ENCODE data around the gene FASTKD2. TPM values are rescaled to one million over a fixed set of nuclear protein-coding genes. Genes with fewer than 3 reads are reported as not detected.

The FASTKD2 gene
- 32.1 and 33.6 TPM in 2 replicates for total RNA-seq (ENCODE audit: low replicate concordance)
- long read RNA-seq, transcript FASTKD2-201 (12 exons, 3,188 nt): major isoform, 225 of 473 reads
- long read RNA-seq, transcript FASTKD2-202 (12 exons, 2,586 nt): minor isoform, 183 of 473 reads
- long read RNA-seq, transcript FASTKD2-203 (12 exons, 2,344 nt): minor isoform, 11 of 473 reads
- long read RNA-seq, partial matches to known transcripts: 16 of 473 reads
- long read RNA-seq, other reads (novel, unspliced or antisense): 38 of 473 reads

DNA sequence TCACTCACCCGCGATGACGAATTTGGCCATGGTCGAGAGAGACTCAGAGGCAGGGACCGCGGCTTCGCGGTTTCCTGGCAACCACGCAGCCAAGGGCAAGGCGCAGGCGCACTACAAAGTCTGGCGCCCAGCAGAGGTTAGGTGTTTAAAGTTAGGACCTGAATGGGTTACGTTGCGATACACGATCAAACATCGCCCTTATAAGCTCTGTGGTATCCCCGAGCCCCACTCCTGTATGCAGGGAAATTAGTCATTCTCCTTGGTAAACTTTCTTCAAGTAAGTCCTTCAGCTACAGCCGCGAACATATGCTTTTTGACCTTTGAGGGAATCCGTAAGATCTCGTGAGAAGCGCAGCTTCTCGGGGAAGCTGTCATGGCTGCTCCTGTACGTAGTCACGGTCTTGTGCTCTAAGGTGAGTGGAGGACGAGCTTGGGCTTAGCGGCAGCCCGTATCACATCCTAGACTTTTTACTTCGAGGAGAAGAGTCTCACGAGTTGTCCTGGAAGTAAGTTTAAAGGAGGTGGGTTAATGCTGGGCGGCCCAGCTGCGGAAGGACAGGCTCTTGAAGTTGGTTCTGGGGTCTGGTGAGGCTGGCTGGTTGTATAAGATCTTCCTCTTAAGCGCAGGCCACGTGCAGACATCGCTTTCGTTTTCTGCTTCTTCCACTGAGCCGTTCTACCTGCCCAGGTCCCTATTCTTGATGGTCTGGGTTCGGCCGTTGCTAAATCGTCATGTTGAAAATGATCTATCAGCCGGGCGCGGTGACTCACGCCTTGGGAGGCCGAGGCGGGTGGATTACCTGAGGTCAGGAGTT lies at the start of gene FASTKD2, which contains the start of gene MDH1B:
Gene FASTKD2, plus strand, starts transcription at position 365 of the 815 bp plus-strand sequence. CDS start 1,088 bp downstream, outside the sequence.
Gene MDH1B, minus strand, starts transcription at position 87 of the 815 bp plus-strand sequence. Its CDS starts 57 bp downstream, at position 30.
- H3K4me1 Mint-ChIP-seq (ENCODE audit: unreplicated experiment): peaks cover 22% of the 10 kb centered on the region
- H3K9me3 Mint-ChIP-seq: no peaks in the 10 kb centered on the region
- peaks cover 3% of the 10 kb centered on the region for H3K27me3 Mint-ChIP-seq
- DNase-seq (ENCODE audit: extremely low spot score, unreplicated experiment): peak; percentile 82
- peak within 1 kb of the TSS; percentile 98 for H3K4me3 Mint-ChIP-seq
- H3K27ac Mint-ChIP-seq: peak within 1 kb of the TSS; percentile 98
- TF ChIP-seq, protein P1, sequence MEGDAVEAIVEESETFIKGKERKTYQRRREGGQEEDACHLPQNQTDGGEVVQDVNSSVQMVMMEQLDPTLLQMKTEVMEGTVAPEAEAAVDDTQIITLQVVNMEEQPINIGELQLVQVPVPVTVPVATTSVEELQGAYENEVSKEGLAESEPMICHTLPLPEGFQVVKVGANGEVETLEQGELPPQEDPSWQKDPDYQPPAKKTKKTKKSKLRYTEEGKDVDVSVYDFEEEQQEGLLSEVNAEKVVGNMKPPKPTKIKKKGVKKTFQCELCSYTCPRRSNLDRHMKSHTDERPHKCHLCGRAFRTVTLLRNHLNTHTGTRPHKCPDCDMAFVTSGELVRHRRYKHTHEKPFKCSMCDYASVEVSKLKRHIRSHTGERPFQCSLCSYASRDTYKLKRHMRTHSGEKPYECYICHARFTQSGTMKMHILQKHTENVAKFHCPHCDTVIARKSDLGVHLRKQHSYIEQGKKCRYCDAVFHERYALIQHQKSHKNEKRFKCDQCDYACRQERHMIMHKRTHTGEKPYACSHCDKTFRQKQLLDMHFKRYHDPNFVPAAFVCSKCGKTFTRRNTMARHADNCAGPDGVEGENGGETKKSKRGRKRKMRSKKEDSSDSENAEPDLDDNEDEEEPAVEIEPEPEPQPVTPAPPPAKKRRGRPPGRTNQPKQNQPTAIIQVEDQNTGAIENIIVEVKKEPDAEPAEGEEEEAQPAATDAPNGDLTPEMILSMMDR (conservative IDR thresholded peaks at IDR 0.05): no peak
- H3K36me3 Mint-ChIP-seq: peaks cover 23% of the 10 kb centered on the region

DNA sequence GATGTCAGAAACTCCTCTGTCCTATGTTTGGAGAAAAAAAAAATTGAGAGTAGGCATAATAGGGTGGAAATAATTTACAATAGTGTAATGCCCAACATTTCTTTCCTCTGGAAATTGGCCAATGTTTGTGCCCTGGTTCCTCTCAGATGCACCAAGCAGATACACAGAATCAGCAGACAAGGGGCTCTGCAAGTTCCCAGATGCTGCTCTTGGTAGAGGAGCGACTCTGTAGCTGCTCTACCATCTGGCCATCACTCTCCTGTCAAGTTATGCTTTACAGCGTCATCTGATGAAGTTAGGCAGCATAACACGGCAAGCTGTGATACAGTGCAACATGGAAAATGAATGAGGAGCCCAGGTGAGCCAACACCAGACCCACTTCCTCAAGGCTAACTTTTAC lies 48.8 kb upstream of the FASTKD2 start:
- H3K9me3 Mint-ChIP-seq: no peaks in the 10 kb centered on the region
- H3K4me3 Mint-ChIP-seq: no peak overlapping the region
- no peaks in the 10 kb centered on the region for H3K4me1 Mint-ChIP-seq (ENCODE audit: unreplicated experiment)
- H3K36me3 Mint-ChIP-seq: no peaks in the 10 kb centered on the region
- H3K27me3 Mint-ChIP-seq: peaks cover 14% of the 10 kb centered on the region
- H3K27ac Mint-ChIP-seq: no peak overlapping the region
- DNase-seq (ENCODE audit: extremely low spot score, unreplicated experiment): no peak
- TF ChIP-seq, protein P1 (conservative IDR thresholded peaks at IDR 0.05): no peak

DNA sequence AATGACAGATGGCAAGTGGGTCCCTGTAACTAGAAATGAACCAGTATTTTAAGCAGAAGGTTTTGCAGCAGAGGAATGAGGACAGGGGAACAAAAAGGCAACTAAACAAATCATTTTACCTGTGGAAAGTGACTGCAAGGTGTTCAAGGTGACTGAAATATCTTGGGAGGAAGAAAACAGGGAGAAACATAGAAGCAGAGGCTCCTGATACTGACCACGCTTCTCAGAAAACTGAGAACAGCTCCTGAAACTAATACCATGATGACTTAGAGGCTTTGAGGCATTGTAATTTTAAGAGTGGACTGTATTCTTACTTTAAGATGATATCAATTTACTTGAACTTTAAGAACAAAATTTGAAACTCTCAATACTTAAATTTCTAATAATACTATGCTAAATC lies 47.1 kb upstream of the FASTKD2 start, which contains the start of gene DYTN:
Gene DYTN, minus strand, starts transcription at position 101 of the 400 bp plus-strand sequence. CDS start 117 bp downstream, outside the sequence.
- Mint-ChIP-seq H3K27me3 (peaks cover 12% of the 10 kb centered on the region), H3K4me1 (ENCODE audit: unreplicated experiment) (no peaks in the 10 kb centered on the region), H3K27ac (no peak within 1 kb of the TSS), H3K9me3 (no peaks in the 10 kb centered on the region), H3K4me3 (no peak within 1 kb of the TSS), H3K36me3 (no peaks in the 10 kb centered on the region)
- DNase-seq (ENCODE audit: extremely low spot score, unreplicated experiment): no peak
- TF ChIP-seq, protein P1 (conservative IDR thresholded peaks at IDR 0.05): no peak

DNA sequence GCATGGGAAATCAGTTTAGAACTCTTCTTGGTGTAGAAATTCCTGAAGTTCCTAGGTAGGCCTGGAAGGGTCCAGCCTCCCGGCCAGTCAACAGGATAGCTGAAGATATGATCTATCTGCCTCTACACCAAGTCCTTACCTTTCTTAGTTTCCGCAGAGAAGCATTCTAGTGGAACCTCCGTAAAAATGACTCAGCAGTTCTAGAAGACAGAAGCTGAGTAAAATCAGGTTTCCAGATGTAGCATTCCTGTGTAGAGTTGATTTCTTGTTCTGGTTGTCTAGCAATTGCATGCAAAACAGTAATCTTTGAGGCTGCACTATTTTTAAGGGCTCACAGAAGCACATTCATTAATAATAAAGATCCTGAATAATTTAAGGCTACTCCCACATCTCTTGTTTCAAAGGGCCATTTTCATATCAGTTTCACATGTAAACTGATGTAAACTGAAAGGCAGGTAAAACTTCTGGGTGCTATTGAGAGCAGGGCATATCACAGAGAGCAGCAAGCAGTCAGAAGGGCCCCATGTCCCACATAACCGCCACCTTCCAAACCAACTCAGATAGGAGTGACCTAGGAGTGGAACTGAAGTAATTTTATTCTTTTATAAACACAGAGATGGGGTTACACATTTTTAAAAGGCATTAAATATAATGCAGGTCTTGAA lies 44.0 kb upstream of the FASTKD2 start:
- Mint-ChIP-seq H3K4me3 (no peak overlapping the region), H3K27ac (no peak overlapping the region), H3K36me3 (no peaks in the 10 kb centered on the region), H3K27me3 (peaks cover 6% of the 10 kb centered on the region), H3K9me3 (no peaks in the 10 kb centered on the region), H3K4me1 (ENCODE audit: unreplicated experiment) (no peaks in the 10 kb centered on the region)
- TF ChIP-seq, protein P1 (conservative IDR thresholded peaks at IDR 0.05): no peak
- DNase-seq (ENCODE audit: extremely low spot score, unreplicated experiment): no peak

DNA sequence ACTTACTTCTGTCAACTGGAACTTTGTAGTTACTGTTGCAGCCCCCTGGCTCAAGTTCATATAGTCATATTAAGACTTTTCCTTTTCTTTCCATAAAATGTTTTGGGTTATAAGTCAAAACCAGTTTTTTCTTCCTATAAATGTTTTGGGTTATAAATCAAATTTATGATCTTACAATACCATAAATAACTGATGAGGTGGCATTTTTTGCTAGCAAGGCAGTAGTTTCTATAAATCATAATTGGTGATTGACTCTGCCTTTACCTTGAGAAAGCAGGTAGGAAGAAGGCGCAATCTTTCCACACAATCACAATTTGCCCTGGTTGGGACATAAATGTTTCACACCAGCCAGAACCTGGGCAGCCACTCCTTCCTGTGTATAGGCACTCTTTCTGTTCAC lies 42.1 kb upstream of the FASTKD2 start:
- peaks cover 12% of the 10 kb centered on the region for H3K27me3 Mint-ChIP-seq
- TF ChIP-seq, protein P1 (conservative IDR thresholded peaks at IDR 0.05): no peak
- no peaks in the 10 kb centered on the region for H3K9me3 Mint-ChIP-seq
- H3K36me3 Mint-ChIP-seq: no peaks in the 10 kb centered on the region
- no peak overlapping the region for H3K27ac Mint-ChIP-seq
- DNase-seq (ENCODE audit: extremely low spot score, unreplicated experiment): no peak
- H3K4me3 Mint-ChIP-seq: no peak overlapping the region
- no peaks in the 10 kb centered on the region for H3K4me1 Mint-ChIP-seq (ENCODE audit: unreplicated experiment)

Measured in type B pancreatic cell (in vitro differentiated cells).